Daoy (cell line): ENCODE results near the gene TMEM52B. TPM values are rescaled to one million over a fixed set of nuclear protein-coding genes. Genes with fewer than 3 reads are reported as not detected.
A peak's percentile ranks its signal among the peaks of the same experiment; 100 is the strongest.

ENCODE experiments used
- DNase-seq: peaks from one replicate; pipeline ENCODE4 v3.0.0-alpha.2; 2015; ENCODE audit warnings: low read depth
- total RNA-seq: library from RNA; depleted of rRNA; stranded (reverse); fragments of >200 nt; shearing (Covaris generic); gene quantifications from 2 replicates; pipeline ENCODE4 v1.2.3, GENCODE V29; 2014; rRNA removed

Gene TMEM52B
- 0.57 and 1.8 TPM in 2 replicates for total RNA-seq

DNA sequence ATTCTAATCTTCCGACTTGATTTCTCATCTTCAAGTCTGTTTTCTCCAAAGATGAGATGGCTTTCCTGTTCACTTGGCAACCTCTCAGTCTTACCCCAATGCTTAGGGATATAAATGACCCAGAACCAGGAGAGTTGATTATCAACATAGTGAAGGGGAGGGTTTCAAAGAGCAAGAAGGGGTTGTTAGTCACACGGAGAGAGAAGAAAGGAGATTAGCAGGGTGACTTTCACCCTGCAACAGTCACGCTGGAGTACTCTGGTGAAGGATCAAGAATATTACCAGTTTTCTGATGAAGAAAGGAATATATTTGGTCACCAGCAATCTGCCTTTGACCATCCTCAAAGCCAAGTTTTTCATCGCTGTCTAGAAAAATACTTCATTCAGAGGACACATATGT is at the start of gene TMEM52B:
Gene TMEM52B, plus strand, starts transcription at position 212 of the 400 bp plus-strand sequence. CDS start 543 bp downstream, outside the sequence.
- DNase-seq: no peak

DNA sequence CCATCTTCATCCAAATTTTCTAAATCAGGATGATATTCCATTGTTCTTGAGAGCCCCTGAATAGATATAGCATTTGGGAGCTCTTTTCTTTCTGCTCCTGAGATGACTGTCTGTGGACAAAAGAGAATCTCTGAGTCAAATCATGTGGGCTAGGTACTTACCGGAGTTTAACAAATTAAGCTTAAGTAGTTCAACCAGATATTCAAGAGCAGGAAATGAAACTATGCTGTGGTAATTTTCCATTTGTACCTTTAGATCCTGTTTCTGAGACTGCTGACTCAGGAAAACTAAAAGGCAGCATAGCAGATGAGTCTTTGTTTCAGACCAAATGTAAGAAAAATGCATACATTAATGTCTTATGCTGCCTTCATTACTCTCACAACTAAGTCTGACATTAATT is 48.8 kb upstream of the TMEM52B start, which contains the start of gene CLEC7A:
Gene CLEC7A, minus strand, starts transcription at position 158 of the 400 bp plus-strand sequence. Its CDS starts 117 bp downstream, at position 41.
- DNase-seq: no peak

DNA sequence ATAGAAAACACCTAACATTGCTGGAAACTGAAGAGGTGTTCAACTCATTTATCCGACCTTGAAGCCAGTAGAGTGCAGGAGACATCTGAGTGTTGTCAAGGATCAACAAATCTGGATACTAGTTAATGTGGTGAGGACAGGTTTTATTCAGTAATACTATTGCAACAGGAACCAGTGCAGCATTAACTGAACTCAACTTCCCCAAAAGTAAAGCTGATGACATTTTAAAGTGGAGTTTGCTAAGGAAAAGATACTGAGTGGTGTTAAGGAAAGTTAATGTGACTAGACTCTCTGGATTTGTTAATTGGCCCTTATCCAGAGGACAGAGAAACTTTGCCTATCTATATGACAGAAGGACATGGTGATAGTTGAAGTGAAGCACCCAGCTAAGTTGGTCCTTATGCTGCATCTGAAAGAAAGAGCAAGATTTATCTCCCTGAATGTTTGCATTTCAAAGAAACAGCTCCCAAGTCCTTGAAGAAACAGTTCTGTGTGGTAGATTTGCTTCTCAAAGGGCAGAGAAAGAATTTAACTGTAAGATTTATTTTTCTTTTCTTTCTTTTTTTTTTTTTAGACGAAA is 47.6 kb upstream of the TMEM52B start:
- DNase-seq: no peak

DNA sequence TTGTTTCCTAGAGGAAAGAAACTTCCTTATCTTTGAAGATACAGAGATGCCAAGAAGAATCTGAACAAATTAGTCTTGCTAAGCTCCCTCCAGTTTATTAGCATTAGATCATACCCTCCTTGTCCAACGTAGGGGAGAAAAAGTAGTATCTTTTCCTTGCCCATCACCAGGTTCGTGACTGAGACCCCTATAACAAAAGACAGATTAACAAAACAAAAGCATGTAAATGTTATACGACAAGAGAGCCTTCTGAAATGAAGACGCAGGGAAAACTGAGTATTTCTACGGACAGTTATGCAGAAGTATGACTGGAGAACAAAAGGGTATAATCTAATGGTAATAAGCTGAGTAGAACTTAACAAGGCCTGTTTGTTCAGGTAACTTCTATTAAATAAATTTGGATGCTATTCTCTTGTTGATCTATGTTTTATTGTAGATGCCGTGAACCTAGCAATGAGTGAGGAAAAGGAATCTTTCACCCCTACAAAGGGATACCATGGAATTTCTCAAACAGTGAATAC is 45.9 kb upstream of the TMEM52B start:
- DNase-seq: no peak

DNA sequence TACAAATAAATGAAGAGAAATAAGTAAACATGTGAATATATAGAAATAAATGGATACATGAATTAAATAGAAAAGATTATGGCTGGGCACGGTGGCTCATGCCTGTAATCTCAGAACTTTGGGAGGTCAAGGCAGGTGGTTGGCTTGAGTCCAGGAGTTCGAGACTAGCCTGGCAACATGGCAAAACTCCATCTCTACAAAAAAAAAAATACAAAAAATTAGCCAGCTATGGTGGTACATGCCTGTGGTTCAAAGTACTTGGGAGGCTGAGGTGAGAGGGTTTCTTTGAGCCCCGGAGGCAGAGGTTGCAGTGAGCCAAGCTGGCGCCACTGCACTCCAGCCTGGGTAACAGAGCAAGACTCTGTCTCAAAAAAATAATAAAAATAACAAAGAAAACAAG is 43.7 kb upstream of the TMEM52B start:
- DNase-seq: no peak

DNA sequence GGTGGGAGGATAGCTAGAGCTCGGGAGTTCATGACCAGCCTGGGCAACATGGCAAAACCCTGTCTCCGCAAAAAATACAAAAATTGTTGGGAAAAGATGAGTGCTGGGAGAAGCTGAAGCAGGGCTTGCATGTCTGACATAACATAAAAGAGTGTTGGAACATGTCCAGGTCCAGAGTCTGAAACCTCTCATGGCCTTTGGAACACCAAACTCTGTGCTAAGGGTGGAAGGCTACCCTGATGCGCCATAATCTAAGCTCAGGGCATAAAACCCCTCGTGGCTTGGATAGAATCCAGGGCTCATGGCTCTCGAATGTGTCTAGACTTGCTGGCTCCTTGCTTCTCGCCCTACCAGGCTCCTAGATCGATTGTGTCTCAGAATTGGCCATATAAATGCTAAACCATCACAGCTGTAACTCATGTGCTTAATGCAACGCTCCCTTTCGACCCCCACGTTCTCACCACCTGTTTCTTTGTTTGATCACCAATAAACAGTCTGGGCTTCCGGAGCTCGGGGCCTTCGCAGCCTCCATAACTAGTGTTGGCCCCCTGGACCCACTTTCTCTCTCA is 42.1 kb upstream of the TMEM52B start:
- DNase-seq: no peak

DNA sequence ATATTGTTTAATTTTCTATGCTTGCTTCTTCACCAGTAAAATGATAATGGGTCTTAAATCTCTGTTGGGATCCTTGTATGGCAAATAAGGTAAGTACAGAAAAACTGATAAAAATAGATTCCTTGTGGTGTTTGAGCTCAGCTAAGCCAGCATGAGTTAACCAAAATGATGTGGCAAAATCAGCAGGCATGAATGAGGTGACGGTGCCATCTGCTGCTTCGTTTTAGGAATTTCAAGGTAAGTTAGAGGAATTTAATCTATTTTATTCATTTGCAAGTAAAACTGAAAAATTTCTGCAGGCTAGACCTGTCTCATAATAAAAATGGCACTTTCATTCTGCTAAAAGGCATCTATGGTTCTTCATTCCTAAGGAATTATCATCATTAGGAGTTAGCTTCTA is 38.8 kb upstream of the TMEM52B start:
- DNase-seq: peak; percentile 39

DNA sequence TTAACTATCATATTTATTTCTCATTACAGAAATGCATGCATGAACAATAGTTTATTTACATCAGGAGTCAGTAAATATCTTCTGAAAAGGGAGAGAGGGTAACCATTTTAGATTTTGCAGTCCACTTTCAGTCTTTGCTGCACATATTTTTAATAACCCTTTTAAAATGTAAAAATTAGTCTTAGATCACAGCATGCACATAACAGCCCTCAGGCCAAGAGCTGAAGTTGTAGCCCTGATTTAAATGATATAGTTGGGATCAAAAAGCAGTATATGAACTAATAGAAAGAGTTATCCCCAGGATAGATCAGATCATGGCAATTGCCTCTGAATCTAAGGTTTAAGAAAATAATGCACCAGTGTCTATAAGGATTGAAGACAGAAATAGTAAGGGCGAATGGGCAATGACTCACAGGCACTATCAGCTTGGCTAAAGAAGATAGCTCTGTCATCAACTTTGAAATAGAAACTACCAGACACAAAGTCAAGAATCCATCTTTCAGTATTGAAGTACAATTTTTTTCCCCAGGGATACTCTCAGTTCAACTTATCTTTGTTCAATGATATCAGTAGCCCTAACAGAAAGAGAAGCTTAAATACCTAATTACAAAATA is 35.7 kb upstream of the TMEM52B start:
- DNase-seq: no peak

DNA sequence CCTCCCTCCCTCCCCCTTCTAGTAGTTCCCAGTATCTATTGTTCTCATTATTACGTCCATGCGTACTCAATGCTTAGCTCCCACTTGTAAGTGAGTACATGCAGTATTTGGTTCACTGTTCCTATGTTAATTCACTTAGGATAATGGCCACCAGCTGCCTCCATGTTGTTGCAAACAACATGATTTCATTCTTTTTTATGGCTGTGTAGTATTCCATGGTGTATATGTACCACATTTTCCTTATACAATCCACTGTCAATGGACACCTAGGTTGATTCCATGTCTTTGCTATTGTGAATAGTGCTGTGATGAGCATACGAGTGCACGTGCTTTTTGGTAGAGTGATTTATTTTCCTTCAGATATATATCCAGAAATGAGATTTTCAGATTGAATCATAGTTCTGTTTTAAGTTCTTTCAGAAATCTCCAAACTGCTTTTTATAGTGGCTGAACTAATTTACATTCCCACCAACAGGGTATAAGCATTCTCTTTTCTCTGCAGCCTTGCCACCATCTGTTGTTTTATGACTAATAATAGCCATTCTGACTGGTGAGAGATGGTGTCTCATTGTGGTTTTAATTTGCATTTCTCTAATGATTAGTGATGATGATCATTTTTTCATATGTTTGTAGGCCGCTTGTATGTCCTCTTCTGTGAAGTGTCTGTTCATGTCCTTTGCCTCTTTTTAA is 31.0 kb upstream of the TMEM52B start:
- no peak for DNase-seq

DNA sequence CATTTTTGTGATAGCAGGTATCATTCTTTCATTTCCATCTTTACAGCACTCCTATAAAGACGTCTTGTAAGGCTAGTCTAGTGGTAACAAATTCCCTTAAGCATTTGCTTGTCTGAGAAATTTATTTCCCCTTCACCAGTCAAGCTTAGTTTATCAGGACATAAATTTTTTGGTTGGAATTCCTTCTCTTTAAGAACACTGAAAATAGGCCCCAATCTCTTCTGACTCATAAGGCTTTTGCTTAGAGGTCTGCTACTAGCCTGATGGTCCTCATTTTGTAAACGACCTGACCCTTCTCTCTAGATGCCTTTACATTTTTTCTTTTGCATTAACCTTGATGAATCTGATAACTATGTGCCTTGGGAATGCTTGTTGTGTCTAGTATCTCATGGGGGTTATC is 27.2 kb upstream of the TMEM52B start:
- DNase-seq: no peak

DNA sequence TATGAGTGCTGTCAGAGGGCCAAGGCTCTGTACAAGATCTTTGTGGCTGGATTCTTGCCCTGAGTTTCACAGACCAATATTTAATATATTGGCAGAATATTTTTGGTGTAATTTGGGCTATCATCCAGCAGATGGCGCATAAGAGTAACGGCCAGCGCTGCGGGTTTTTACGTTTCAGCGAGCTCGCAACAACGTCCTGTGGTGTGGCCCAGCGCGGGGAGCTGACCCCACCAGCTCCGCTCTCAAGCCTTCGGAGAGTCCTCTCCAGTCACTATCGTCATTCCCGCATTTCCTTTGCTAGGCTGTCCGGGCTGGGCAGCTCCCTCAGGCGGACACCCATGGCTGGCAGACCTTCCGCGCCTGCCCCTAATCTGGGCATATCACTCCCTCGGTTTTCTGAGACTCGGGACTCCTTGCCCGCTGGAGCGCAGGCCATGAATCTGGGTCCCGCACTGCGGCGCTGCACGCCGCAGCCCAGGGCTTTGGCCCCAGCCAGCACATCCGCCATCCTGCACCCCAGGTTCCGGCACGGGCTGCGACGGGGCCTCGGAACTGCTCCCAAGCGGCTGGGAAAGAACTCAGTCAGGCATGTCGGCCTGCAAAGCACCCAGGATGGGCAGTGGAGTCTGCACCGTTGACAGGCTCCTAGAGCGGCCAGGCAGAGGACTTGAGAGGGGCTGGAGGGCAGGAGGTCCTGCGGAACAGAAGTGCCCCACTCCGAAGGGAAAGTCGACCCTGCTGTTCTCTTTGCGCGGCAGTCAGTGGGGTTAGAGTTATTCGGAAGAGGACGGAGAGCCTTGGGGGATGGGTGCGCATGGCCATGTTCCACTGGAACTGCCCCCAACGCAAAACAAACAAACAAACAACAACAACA is 25.3 kb upstream of the TMEM52B start:
- DNase-seq: peak; percentile 45

DNA sequence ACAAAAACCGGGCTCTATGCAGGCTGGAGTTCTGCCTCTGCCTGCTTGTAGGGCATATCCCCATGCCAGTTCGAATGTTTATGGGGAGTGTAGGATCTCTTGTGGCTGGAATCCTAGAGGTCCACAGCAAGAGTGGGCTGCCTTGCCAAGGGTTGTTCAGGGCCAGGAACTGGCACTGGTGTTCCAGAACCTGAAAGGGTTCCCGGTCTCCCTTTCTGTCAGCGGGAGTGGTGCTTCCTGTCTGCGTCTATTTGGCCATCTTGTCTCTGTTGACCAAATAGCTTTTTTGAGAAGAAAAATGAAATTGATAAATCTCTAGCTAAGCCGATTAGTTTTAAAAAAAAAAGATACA is 24.7 kb upstream of the TMEM52B start:
- no peak for DNase-seq

DNA sequence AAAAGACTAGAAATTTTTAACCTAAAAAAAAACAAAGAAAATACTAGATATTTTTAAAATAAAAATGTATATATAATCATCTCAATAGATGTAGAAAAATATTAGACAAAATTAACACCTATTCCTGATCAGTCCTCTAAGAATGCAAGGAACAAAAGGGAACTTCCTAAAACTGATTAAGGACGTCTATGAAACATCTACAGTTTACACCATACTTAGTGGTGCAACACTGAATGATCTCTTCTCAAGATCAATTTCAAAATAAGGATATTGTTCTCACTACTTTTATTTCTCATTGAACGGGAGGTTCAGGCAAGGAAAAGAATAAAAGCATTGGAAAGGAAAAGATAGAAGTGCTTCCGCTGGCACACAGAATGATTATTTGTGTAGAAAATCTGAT is 22.9 kb upstream of the TMEM52B start:
- no peak for DNase-seq

DNA sequence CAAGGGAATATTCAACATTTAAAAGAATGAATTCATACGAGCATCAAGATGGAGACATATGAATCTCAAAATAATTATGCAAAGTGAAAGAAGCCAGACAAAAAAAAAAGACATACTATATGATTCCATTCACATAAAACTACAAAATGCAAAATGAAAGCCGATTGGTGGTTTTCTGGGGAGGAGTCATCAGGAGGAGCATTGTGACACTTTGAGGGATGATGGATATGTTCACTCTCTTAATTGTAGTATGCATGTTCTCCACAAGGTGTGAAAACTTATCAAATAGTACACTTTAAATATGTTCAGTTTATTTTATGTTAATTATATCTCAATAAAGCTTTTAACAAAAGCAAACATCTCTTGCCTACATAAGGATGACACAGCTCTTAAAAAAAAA is 20.4 kb upstream of the TMEM52B start:
- no peak for DNase-seq

DNA sequence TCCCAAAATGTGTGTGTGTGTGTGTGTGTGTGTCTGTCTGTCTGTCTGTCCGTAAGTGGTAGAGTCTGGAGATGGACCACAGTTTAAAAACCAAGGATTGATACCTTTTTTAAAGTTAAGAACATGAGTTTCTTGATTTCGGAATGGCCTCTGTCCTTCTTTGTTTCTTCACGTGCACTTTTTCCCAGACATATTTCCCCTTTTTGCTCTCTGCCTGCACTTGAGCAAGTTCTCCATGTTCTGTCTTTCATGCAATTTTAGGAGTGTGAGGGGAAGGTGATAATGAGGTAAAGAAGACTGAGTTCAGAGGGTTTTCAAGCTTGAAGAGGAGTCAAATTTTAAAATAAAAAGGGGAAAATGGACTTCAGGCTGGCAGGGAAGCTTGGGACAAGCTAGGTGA is 19.6 kb upstream of the TMEM52B start:
- no peak for DNase-seq

DNA sequence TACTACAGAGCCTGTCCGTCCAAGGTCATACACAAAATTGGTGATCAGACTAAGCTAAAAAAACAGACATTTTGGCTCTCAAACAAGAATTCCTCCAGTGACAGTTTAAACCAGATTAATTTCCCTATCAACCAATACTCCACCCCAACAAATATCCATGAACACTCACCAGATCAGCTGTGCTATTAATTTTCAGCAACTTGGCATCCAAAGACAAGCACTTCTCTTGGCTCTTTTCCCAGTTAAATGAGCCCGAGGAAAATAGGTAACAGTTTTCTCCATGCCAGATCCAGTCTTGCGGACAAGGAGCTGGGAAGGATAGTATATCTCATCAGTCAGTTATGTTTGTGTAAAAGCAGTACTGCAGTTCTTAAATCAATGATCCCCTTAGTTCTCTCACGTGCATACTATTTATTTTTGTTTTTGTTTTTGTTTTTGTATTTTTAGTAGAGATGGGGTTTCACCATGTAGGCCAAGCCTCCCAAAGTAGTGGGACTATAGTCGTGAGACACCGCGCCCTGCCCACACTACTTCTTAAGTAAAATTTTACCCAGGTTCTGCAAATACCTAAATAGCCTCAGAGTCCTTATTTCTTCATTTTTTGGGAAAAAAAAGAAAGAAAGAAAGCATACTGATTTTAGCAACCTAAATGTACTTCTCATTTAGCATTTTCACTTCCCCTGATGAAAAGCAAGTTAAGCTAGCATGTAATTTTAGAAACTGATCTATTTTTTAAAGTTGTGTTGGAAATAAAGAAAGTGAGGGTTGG is 18.0 kb upstream of the TMEM52B start:
- no peak for DNase-seq

DNA sequence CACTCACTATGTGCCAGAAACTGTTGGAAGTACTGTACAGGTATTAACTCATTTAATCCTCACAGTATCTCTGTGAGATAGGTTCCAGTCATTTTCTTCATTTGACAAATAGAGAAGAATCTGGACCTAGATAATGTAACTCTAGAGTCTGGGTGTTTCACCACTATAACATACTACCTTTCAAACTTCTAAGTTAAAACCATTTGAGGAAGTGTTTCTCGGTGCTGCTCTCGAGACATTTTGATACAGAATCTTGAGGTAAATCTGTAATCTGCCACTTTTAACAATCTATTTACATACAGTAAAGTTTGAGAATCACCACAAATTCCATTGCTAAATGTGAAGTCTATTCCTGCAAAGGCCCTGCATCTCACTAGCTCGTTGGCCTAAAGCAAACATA is 15.7 kb upstream of the TMEM52B start:
- DNase-seq: no peak

DNA sequence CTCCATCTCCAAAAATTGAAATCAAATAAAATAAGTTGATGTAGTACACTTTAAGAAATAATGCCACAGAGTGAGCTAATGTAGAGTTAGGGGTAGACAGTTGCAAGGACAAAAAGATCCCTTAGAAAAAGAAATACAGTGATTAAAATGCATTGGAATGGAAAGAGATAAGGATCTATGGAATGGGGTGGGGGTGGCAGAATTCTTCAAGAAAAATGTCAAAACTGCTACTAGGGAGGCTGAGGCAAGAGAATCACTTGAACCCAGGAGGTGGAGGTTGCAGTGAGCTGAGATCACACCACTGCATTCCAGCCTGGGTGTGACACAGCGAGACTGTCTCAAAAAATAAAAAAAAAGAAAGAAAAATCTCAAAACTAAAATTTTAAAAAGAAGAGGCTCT is 13.4 kb upstream of the TMEM52B start:
- DNase-seq: no peak

DNA sequence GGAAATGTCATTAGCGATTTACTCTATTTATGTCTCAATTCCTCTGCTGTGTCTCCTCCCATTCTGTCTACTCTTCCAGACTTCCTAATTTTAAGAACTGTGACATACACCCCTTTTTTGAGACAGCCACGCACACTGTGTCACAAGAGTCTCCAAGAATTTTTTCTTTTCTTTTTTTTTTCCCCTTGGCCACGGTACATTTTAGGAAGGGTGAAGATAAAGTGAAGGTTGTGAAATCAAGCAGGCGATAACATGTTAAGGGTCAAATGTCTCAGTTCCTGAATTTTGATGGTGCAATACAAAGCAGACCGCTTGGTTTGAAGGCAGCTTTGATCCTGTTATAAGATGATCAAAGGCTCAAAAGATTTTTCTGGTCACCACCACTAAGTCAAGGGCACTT is 11.2 kb upstream of the TMEM52B start:
- DNase-seq: no peak

DNA sequence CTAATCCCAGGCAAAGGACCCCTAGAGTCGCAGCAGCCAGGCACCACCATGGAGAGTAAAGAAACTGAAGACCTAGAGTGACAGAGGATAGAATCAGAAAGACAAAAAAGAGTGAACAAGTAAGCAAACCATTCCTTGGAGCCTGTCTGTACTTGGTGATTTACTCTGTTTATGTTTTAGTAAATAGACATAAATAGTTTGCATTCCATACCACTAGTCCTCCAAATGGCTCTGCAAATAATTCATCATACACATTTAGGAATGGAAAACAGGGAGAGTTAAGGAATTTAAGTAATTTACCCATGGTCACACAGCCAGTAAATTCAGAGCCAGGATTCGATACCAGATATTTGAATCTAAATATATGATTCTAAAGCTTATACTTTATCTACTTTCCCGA is 9.7 kb upstream of the TMEM52B start:
- no peak for DNase-seq

DNA sequence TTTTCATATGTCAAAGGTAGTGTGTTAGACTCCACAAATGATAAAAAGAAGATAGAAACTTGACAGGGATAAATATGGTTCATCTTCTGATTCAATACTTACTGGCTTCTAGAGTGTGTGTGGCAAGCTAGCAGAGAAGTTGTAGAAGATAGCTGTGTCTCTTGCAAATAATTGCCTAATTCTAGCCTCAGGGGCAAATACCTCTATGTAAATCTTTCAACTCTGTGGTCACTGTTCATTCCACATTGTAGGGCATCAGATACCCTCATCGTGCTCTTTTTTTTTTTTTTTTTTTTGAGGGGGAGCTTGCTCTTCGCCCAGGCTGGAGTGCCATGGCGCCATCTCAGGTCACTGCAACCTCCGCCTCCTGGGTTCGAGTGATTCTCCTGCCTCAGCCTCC is 8.6 kb upstream of the TMEM52B start:
- no peak for DNase-seq
